ENCODE measurements around the gene GJB5.

GRCh38 chr1:34712007-34712688 is 42.7 kb upstream of the GJB5 start:
- TF ChIP-seq BRCA1 (IDR thresholded peaks at IDR 0.05): no peak
- no peak for TF ChIP-seq BRCA1 (CRISPR knock-in tag; IDR thresholded peaks at IDR 0.05)
- TF ChIP-seq GTF2B (IDR thresholded peaks at IDR 0.05; ENCODE audit: extremely low read depth, insufficient read length): no peak
- no peak for TF ChIP-seq PURB (CRISPR knock-in tag; IDR thresholded peaks at IDR 0.05; ENCODE audit: low read depth)
- no peak for TF ChIP-seq ZBTB43 (CRISPR knock-in tag; IDR thresholded peaks at IDR 0.05)

Measured in K562 (cell line).